Measurements from ENCODE around the gene ACTL7A. TPM values are rescaled to one million over a fixed set of nuclear protein-coding genes. Genes with fewer than 3 reads are reported as not detected.

Gene ACTL7A
- total and polyA plus RNA-seq, 4 donors = not detected

DNA sequence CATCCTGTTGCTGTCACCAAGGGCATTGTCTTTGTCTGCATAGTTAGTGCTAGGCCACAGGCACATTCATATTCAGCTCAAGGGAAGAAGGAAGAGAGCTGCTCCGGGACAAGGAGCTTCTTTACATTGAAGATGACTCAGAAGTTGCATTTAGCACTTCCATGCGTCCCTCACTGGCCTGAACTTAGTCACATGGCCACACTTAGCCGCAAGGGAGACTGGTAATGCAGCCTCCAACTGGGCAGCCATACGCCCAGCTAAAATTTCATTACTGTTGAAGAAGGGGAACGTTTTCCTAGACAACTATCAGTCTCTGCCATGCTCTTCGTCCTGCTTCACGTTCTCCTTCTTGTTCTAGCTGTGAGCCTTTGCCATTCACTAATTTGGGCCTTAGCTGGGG is 26.2 kb upstream of the ACTL7A start:
- WGBS, 2 donors = 82 to 93% methylated on average over 7 of the region's 7 CpGs
- Histone ChIP-seq H3K36me3 (ENCODE audit: control insufficient read depth in 4 of 4, insufficient read depth in 4 of 4, low read length in 4 of 4) (no peaks in the 10 kb centered on the region), H3K9me3 (ENCODE audit: control insufficient read depth in 4 of 4, insufficient read depth in 3 of 4, low read length in 3 of 4) (no peaks in the 10 kb centered on the region), H3K27me3 (ENCODE audit: control insufficient read depth in 3 of 3, insufficient read depth in 3 of 3, low read length in 2 of 3) (no peaks in the 10 kb centered on the region), H3K4me3 (no peak overlapping the region), H3K4me1 (ENCODE audit: control insufficient read depth in 5 of 5, insufficient read depth in 5 of 5, low read length in 5 of 5) (no peaks in the 10 kb centered on the region), H3K9ac (ENCODE audit: insufficient read depth in 1 of 2, low read length in 2 of 2) (no peak overlapping the region), H3K27ac (ENCODE audit: low read depth in 1 of 2, low read length in 1 of 2) (no peak overlapping the region)
- TF ChIP-seq, protein P1, sequence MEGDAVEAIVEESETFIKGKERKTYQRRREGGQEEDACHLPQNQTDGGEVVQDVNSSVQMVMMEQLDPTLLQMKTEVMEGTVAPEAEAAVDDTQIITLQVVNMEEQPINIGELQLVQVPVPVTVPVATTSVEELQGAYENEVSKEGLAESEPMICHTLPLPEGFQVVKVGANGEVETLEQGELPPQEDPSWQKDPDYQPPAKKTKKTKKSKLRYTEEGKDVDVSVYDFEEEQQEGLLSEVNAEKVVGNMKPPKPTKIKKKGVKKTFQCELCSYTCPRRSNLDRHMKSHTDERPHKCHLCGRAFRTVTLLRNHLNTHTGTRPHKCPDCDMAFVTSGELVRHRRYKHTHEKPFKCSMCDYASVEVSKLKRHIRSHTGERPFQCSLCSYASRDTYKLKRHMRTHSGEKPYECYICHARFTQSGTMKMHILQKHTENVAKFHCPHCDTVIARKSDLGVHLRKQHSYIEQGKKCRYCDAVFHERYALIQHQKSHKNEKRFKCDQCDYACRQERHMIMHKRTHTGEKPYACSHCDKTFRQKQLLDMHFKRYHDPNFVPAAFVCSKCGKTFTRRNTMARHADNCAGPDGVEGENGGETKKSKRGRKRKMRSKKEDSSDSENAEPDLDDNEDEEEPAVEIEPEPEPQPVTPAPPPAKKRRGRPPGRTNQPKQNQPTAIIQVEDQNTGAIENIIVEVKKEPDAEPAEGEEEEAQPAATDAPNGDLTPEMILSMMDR (IDR thresholded peaks at IDR 0.05; ENCODE audit: control extremely low read depth, extremely low read depth) = no peak
- no peak for ATAC-seq (ENCODE audit: insufficient read depth, low FRiP score)
- DNase-seq = no peak

DNA sequence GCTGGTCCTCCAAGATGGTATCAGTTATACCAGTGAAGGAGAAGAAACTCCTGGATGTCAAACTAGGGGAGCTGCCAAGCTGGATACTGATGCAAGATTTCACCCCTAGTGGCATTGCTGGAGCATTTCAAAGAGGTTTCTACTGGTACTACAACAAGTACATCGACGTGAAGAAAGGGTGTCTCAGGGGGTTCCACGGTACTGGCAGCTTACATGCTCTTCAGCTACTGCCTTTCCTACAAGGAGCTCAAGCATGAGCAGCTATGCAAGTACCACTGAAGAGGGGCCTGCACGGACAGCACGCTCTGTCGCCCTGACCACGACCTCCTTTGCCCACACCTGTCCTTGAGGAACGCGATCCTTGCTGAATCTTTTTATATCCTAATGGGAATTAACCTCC is 25.7 kb upstream of the ACTL7A start:
- Histone ChIP-seq H3K27me3 (ENCODE audit: control insufficient read depth in 3 of 3, insufficient read depth in 3 of 3, low read length in 2 of 3) (no peaks in the 10 kb centered on the region), H3K27ac (ENCODE audit: low read depth in 1 of 2, low read length in 1 of 2) (no peak overlapping the region), H3K9ac (ENCODE audit: insufficient read depth in 1 of 2, low read length in 2 of 2) (no peak overlapping the region), H3K9me3 (ENCODE audit: control insufficient read depth in 4 of 4, insufficient read depth in 3 of 4, low read length in 3 of 4) (no peaks in the 10 kb centered on the region), H3K36me3 (ENCODE audit: control insufficient read depth in 4 of 4, insufficient read depth in 4 of 4, low read length in 4 of 4) (no peaks in the 10 kb centered on the region), H3K4me3 (no peak overlapping the region), H3K4me1 (ENCODE audit: control insufficient read depth in 5 of 5, insufficient read depth in 5 of 5, low read length in 5 of 5) (no peaks in the 10 kb centered on the region)
- TF ChIP-seq, protein P1 (IDR thresholded peaks at IDR 0.05; ENCODE audit: control extremely low read depth, extremely low read depth) = no peak
- 88 to 92% methylated on average over 9 of the region's 9 CpGs for WGBS, 2 donors
- ATAC-seq (ENCODE audit: insufficient read depth, low FRiP score) (no peak), DNase-seq (no peak)

DNA sequence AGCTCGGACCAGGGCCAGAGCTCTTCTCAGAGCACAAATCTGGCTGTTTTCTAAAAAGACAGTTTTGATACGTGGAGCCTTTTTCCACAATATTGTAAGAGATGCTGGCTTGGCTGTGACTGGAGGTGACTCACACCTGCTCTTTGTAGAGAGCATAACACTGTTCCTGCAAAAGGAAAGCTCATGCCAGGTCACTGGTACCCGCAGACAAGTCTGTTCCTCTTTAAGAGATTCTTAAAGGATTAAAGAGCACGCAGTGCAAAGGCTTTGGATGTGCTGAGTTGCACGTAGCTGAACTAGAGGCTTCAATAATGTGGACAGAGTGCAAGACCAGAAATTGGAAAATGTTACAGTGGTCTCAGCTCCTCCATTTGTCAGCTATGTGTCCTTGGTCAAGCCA is 25.3 kb upstream of the ACTL7A start:
- H3K9ac ChIP-seq (ENCODE audit: insufficient read depth in 1 of 2, low read length in 2 of 2) = no peak overlapping the region
- no peaks in the 10 kb centered on the region for H3K9me3 ChIP-seq (ENCODE audit: control insufficient read depth in 4 of 4, insufficient read depth in 3 of 4, low read length in 3 of 4)
- H3K27ac ChIP-seq (ENCODE audit: low read depth in 1 of 2, low read length in 1 of 2) = no peak overlapping the region
- H3K36me3 ChIP-seq (ENCODE audit: control insufficient read depth in 4 of 4, insufficient read depth in 4 of 4, low read length in 4 of 4) = no peaks in the 10 kb centered on the region
- H3K4me1 ChIP-seq (ENCODE audit: control insufficient read depth in 5 of 5, insufficient read depth in 5 of 5, low read length in 5 of 5) = no peaks in the 10 kb centered on the region
- ATAC-seq (ENCODE audit: insufficient read depth, low FRiP score) (no peak), DNase-seq (no peak)
- 83 to 84% methylated on average over 5 of the region's 5 CpGs for WGBS, 2 donors
- no peaks in the 10 kb centered on the region for H3K27me3 ChIP-seq (ENCODE audit: control insufficient read depth in 3 of 3, insufficient read depth in 3 of 3, low read length in 2 of 3)
- TF ChIP-seq, protein P1 (IDR thresholded peaks at IDR 0.05; ENCODE audit: control extremely low read depth, extremely low read depth) = no peak
- H3K4me3 ChIP-seq = no peak overlapping the region

DNA sequence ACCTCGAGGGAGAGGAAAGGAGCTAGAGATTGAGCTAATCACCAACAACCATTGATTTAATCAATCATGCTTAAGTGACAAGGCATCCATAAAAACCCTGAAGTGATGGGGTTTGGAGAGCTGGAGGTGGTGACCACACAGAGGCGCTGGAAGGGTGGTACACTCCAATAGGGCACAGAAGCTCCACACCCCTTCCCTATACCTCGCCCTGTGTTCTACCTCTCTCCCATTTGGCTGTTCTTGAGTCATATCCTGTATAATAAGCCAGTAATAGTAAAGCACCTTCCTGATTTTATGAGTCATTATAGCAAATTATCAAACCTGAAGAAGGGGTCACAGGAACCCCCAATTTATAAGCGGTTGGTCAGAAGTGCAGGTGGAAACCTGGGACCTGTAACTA is 24.5 kb upstream of the ACTL7A start:
- Histone ChIP-seq H3K27me3 (ENCODE audit: control insufficient read depth in 3 of 3, insufficient read depth in 3 of 3, low read length in 2 of 3) (no peaks in the 10 kb centered on the region), H3K27ac (ENCODE audit: low read depth in 1 of 2, low read length in 1 of 2) (no peak overlapping the region), H3K4me3 (no peak overlapping the region), H3K4me1 (ENCODE audit: control insufficient read depth in 5 of 5, insufficient read depth in 5 of 5, low read length in 5 of 5) (no peaks in the 10 kb centered on the region), H3K36me3 (ENCODE audit: control insufficient read depth in 4 of 4, insufficient read depth in 4 of 4, low read length in 4 of 4) (no peaks in the 10 kb centered on the region), H3K9ac (ENCODE audit: insufficient read depth in 1 of 2, low read length in 2 of 2) (no peak overlapping the region), H3K9me3 (ENCODE audit: control insufficient read depth in 4 of 4, insufficient read depth in 3 of 4, low read length in 3 of 4) (no peaks in the 10 kb centered on the region)
- 84 to 89% methylated on average over 4 of the region's 4 CpGs for WGBS, 2 donors
- DNase-seq (no peak), ATAC-seq (ENCODE audit: insufficient read depth, low FRiP score) (no peak)
- TF ChIP-seq, protein P1 (IDR thresholded peaks at IDR 0.05; ENCODE audit: control extremely low read depth, extremely low read depth) = no peak
